HepG2 (cell line): ENCODE measurements around the gene GNAS-AS1. TPM values are rescaled to one million over a fixed set of nuclear protein-coding genes. Genes with fewer than 3 reads are reported as not detected.

Experiments
- ATAC-seq: fragments of 200-7000 bp; cut with Tn5 transposase; 3 replicates; pipeline ENCODE4 v1.9.1; 2020; ENCODE audit warnings: mild to moderate bottlenecking, moderate library complexity
- BruUV-seq: library from RNA; stranded (reverse); fragments of 400-500 nt; replicated peaks from 2 replicates; lab custom pipeline; 2021; lab: Mats Ljungman, UMichigan
- CTCF ChIA-PET: fragments of 300-600 bp; formaldehyde crosslinking; extraction: SDS; loops from one replicate; lab custom pipeline; 2021; ENCODE audit warnings: low total read pairs, inconsistent platforms, low intra/inter-chr PET ratio; lab: Yijun Ruan, JAX
- POLR2A ChIA-PET: fragments of 350-600 bp; sonication (Branson Sonifier 250); formaldehyde crosslinking; loops from one replicate; lab custom pipeline; 2020; ENCODE audit warnings: antibody characterized with exemption, inconsistent platforms; lab: Yijun Ruan, JAX
- DNase-seq: peaks from one replicate; pipeline ENCODE4 v3.0.0-alpha.2; 2015; ENCODE audit warnings: low spot score
- FAIRE-seq: peaks from 3 replicates; lab custom pipeline; 2011; peaks lifted over from hg19 to GRCh38; lab: Jason Lieb, UNC
- H2AFZ ChIP-seq: one replicate; pipeline ENCODE4 v1.6.1; 2011; ENCODE audit warnings: low read length, inconsistent platforms
- H3K27ac ChIP-seq: fragments of 300-600 bp; 3 replicates; pipeline ENCODE4 v1.8.0; 2011; ENCODE audit warnings: mixed run types, mild to moderate bottlenecking, mixed read lengths, low read length, inconsistent platforms; ENCODE audit not compliant: insufficient read depth; ENCODE audit errors: extremely low read length
- H3K27me3 ChIP-seq, 2 experiments: fragments of 200-600 bp in 1 of 2; 2 replicates in 1 of 2; 3 replicates in 1 of 2; pipeline versions ENCODE4 v1.6.0 to v1.8.0; 2011; ENCODE audit warnings: low read length in 2 of 2, mild to moderate bottlenecking in 2 of 2, moderate library complexity in 2 of 2, inconsistent platforms in 1 of 2; ENCODE audit not compliant: insufficient read depth in 2 of 2, control insufficient read depth in 1 of 2
- H3K36me3 ChIP-seq, 2 experiments: fragments of 200-600 bp in 1 of 2; replicated peaks in 1 of 2; 2 replicates in 1 of 2; 3 replicates in 1 of 2; pipeline versions ENCODE4 v1.5.1 to v1.8.0; 2011; ENCODE audit warnings: low read length in 2 of 2, inconsistent platforms in 1 of 2; ENCODE audit not compliant: insufficient read depth in 2 of 2, control insufficient read depth in 1 of 2
- H3K4me1 ChIP-seq: 2 replicates; pipeline ENCODE4 v1.5.1; 2012; ENCODE audit warnings: low read length, inconsistent platforms; ENCODE audit not compliant: insufficient read depth
- H3K4me2 ChIP-seq: 2 replicates; pipeline ENCODE4 v1.6.0; 2011; ENCODE audit warnings: low read depth, low read length, inconsistent platforms
- H3K4me3 ChIP-seq, 3 experiments: fragments of 200-600 bp in 1 of 3; sonication (generic), shearing (Covaris generic) in 1 of 3; replicated peaks in 1 of 3; 2 replicates each; pipeline ENCODE4 v1.5.1; 2011 to 2016; ENCODE audit warnings: low read length in 3 of 3, inconsistent platforms in 2 of 3, low read depth in 2 of 3, mild to moderate bottlenecking in 2 of 3, control low read depth in 1 of 3, mixed read lengths in 1 of 3; ENCODE audit not compliant: insufficient read depth in 1 of 3
- H3K79me2 ChIP-seq: one replicate; pipeline ENCODE4 v1.6.1; 2011; ENCODE audit warnings: low read length, inconsistent platforms; ENCODE audit not compliant: insufficient read depth
- H3K9ac ChIP-seq: 2 replicates; pipeline ENCODE4 v1.6.0; 2011; ENCODE audit warnings: mild to moderate bottlenecking, low read depth, low read length, inconsistent platforms; ENCODE audit not compliant: insufficient read depth
- H3K9me3 ChIP-seq: 2 replicates; pipeline ENCODE4 v1.5.1; 2012; ENCODE audit warnings: mild to moderate bottlenecking, low read length
- H4K20me1 ChIP-seq: 2 replicates; pipeline ENCODE4 v1.6.0; 2011; ENCODE audit warnings: inconsistent platforms, mild to moderate bottlenecking, low read length, moderate library complexity; ENCODE audit not compliant: insufficient read depth
- ZNF143 ChIP-seq: sonication (generic); formaldehyde crosslinking; IDR thresholded peaks from 2 replicates; pipeline ENCODE4 v1.4.0; 2020; ENCODE audit warnings: missing genetic modification reagents
- ZNF768 ChIP-seq: sonication (generic); formaldehyde crosslinking; IDR thresholded peaks from 2 replicates; pipeline ENCODE4 v1.4.0; 2020; ENCODE audit warnings: missing genetic modification reagents
- WGBS: methylation state at CpG from one replicate; pipeline ENCODE4 v1.1.6; 2017; ENCODE audit warnings: low lambda C conversion rate; 5-methylcytosine and 5-hydroxymethylcytosine counted together
- in situ Hi-C: cut with HindIII; loops from 2 replicates; pipeline ENCODE4 v1.10.0; 2017; ENCODE audit warnings: low pct_unique_long_range_greater_than_20kb; ENCODE audit not compliant: extremely low pct_ligation_motif_present
- intact Hi-C: fragments of 100-400 bp; cut with micrococcal nuclease; formaldehyde crosslinking; loops from one replicate; pipeline ENCODE4 v1.10.0; 2022; ENCODE audit not compliant: unreplicated experiment
- polyA plus RNA-seq, 8 experiments: library from polyadenylated mRNA; depleted of rRNA in 3 of 8; stranded (reverse) in 7 of 8; unstranded in 1 of 8; fragments of >200 nt; fragmentation: Illumina TruSeq in 4 of 8; extraction: Trizol in 4 of 8; gene quantifications; 2 replicates each; pipeline versions ENCODE4 v1.2.1 to v1.2.3, GENCODE V29; 2011 to 2016; ENCODE audit warnings: low read depth in 4 of 8, missing spikeins in 1 of 8, mixed read lengths in 1 of 8; ENCODE audit not compliant: insufficient read depth in 1 of 8
- total RNA-seq, 5 experiments: library from RNA; depleted of rRNA; stranded (reverse); fragments of >200 nt; fragmentation: Illumina TruSeq; extraction: Trizol; gene quantifications; 2 replicates each; pipeline ENCODE4 v1.2.3, GENCODE V29; 2016; ENCODE audit warnings: low read depth in 1 of 5
- TF ChIP-seq, protein P1 (sequence below): sonication (generic); formaldehyde crosslinking; IDR thresholded peaks from 2 replicates; pipeline ENCODE4 v1.4.0; 2020; ENCODE audit warnings: missing genetic modification reagents, borderline replicate concordance

Gene GNAS-AS1
- total and polyA plus RNA-seq, 2 of the 13 experiments (the other 11 are each of a cell fraction or from before 2014, with no cell fraction given), result not detected

DNA sequence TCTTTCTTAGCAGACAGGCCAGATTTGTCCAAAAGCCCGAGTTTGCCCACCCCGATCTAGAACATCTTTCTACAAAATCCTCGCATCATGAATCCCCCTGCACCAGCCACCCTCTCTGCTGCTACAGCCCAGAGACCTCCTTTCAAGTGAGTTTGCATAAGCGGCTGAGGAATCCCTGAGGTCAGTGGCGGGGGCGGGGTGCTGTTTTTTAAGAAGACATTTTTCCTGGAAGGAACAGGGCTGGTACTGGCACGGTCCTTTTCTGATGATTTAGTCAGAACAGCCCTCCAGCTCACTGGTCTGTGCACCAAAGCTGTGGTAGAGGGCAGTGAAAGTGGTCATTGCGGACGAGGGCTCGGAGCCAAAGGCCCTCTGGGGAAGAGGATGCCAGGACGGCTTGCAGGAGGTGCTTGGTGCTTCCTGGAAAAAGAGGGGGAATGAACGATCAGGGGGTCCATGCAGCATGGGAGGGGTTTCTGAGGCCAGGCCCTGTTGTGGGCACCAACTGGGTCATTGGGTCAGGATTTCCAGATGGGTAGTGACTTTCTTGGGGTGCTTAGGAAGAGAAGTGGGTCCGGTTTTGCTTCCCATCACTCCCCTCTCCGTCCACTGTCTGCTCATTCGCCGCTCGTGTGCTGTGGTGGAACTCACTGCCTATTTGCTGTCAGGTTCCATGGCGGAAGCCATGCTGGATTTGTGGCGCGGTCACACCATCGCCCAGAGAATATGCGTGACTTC is 50.4 kb downstream of the GNAS-AS1 start (continued):
- TF ChIP-seq, protein P1, sequence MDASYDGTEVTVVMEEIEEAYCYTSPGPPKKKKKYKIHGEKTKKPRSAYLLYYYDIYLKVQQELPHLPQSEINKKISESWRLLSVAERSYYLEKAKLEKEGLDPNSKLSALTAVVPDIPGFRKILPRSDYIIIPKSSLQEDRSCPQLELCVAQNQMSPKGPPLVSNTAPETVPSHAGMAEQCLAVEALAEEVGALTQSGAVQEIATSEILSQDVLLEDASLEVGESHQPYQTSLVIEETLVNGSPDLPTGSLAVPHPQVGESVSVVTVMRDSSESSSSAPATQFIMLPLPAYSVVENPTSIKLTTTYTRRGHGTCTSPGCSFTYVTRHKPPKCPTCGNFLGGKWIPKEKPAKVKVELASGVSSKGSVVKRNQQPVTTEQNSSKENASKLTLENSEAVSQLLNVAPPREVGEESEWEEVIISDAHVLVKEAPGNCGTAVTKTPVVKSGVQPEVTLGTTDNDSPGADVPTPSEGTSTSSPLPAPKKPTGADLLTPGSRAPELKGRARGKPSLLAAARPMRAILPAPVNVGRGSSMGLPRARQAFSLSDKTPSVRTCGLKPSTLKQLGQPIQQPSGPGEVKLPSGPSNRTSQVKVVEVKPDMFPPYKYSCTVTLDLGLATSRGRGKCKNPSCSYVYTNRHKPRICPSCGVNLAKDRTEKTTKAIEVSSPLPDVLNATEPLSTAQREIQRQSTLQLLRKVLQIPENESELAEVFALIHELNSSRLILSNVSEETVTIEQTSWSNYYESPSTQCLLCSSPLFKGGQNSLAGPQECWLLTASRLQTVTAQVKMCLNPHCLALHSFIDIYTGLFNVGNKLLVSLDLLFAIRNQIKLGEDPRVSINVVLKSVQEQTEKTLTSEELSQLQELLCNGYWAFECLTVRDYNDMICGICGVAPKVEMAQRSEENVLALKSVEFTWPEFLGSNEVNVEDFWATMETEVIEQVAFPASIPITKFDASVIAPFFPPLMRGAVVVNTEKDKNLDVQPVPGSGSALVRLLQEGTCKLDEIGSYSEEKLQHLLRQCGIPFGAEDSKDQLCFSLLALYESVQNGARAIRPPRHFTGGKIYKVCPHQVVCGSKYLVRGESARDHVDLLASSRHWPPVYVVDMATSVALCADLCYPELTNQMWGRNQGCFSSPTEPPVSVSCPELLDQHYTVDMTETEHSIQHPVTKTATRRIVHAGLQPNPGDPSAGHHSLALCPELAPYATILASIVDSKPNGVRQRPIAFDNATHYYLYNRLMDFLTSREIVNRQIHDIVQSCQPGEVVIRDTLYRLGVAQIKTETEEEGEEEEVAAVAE, result no peak

DNA sequence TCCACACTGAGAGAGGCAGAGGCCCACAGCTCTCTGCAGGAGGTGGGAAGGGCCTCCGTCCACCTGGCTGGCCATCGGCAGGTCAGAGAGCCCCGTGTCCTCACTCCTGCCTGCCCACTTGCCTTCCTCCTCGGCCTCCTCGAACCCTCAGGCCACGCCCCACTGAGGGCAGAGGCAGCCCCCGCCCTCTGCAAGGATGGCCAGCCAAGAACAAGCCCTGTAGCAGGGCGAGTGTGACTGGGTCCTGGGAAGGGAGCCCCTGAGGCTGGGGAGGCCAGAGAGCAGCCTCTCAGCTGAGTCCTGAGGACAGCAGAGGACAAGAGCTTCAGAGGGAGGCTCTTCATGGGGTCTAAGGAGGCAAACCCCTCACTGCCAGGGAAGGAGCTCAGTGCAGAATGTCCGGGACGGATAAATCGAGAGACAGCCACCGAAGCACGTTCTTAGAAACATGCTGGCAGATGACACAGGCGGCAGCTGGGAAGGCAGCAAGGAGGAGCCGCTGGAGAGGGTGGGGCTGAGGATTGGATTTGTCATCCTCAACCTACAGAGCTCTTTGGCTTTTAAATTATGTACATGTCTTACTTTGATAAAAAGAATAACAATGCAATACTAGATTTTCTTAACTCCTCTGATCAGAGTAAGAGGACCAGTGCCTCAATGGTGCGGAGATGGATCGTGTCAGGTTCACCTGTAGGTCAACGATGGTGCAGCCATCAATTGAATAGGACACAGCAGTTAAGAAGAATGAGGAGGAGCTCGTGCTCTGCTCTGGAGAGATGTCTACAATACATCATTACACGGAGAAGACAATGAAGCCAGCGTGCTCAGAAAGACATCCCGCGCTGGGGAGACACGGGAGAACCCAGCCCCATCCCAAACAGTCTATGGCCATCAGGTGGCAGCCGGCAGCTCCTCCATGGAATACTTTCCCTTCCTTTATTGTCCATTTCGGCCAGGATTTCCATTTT is 53.0 kb downstream of the GNAS-AS1 start:
- in situ Hi-C loops (no loop called here), intact Hi-C loops (no loop called here)
- Histone ChIP-seq H2AFZ (no peak overlapping the region), H3K4me3 (no peak overlapping the region), H3K27me3 (peaks cover 31 to 86% of the 10 kb centered on the region in 2 experiments; a peak in 4 of 5 replicates), H3K27ac (no peak overlapping the region), H3K79me2 (no peaks in the 10 kb centered on the region), H3K9ac (no peak overlapping the region), H3K4me1 (no peaks in the 10 kb centered on the region)
- no TSS peak for BruUV-seq
- FAIRE-seq, result no peak
- no peak for DNase-seq
- TF ChIP-seq ZNF768 (CRISPR knock-in tag) (peak; percentile 33; the same call in 1 of the 2 replicates), ZNF143 (CRISPR knock-in tag) (no peak)
- TF ChIP-seq, all 625 proteins: peak for 1
- no peak for ATAC-seq
- H3K9me3 ChIP-seq, result no peaks in the 10 kb centered on the region
- no peak overlapping the region for H3K4me2 ChIP-seq
- CTCF ChIA-PET, result no interaction called here
- POLR2A ChIA-PET, result no interaction called here
- H4K20me1 ChIP-seq, result no peaks in the 10 kb centered on the region
- no peaks in the 10 kb centered on the region for H3K36me3 ChIP-seq
- 35% methylated on average over 23 of the region's 26 CpGs for WGBS
